HCT116 (cell line): ENCODE results near the gene ALKBH2. TPM values are rescaled to one million over a fixed set of nuclear protein-coding genes. Genes with fewer than 3 reads are reported as not detected.

Source experiments
- ATAC-seq: fragments of 200-7000 bp; cut with Tn5 transposase; 2 replicates; pipeline ENCODE4 v1.9.1; 2020; ENCODE audit warnings: mild to moderate bottlenecking, moderate library complexity
- BruUV-seq: library from RNA; stranded (reverse); fragments of 400-500 nt; replicated peaks from 2 replicates; lab custom pipeline; 2021; lab: Mats Ljungman, UMichigan
- CTCF ChIA-PET: fragments of 300-600 bp; sonication (Branson Sonifier 250); formaldehyde crosslinking; loops from one replicate; lab custom pipeline; 2021; ENCODE audit warnings: antibody characterized with exemption; lab: Charles Lee
- POLR2A ChIA-PET: fragments of 300-600, 350-600 bp; sonication (Branson Sonifier 250); formaldehyde crosslinking; loops from one replicate; lab custom pipeline; 2021; ENCODE audit warnings: antibody characterized with exemption; lab: Charles Lee
- RAD21 ChIA-PET, 2 experiments: fragments of 300-600 bp; sonication (Branson Sonifier 250); formaldehyde crosslinking; loops; one replicate each; lab custom pipeline; 2023; ENCODE audit warnings: low total read pairs in 2 of 2; ENCODE audit not compliant: uncharacterized antibody in 2 of 2, unreplicated experiment in 2 of 2, low non-redundant PET in 1 of 2; lab: Charles Lee
- DNase-seq: peaks from one replicate; pipeline ENCODE4 v3.0.0-alpha.2; 2010; ENCODE audit warnings: low read depth, low spot score
- H2AFZ ChIP-seq: fragments of 200-600 bp; shearing (Covaris generic), sonication (generic); 2 replicates; pipeline ENCODE4 v1.6.1; 2017; ENCODE audit warnings: low read depth, mixed run types, mixed read lengths, antibody characterized with exemption, low read length; ENCODE audit not compliant: poor library complexity, severe bottlenecking
- H3K27ac ChIP-seq: 2 replicates; pipeline ENCODE4 v1.5.1; 2012; ENCODE audit warnings: low read depth, low read length
- H3K27me3 ChIP-seq: fragments of 200-600 bp; sonication (generic); 2 replicates; pipeline ENCODE4 v1.6.1; 2016; ENCODE audit warnings: mixed run types, low read length, mixed read lengths; ENCODE audit not compliant: insufficient read depth
- H3K36me3 ChIP-seq, 2 experiments: fragments of 200-500 bp in 1 of 2; fragments of 200-600 bp in 1 of 2; sonication (Bioruptor generic) in 1 of 2; sonication (generic) in 1 of 2; 2 replicates each; pipeline versions ENCODE4 v1.5.1 to v1.6.1; 2014 to 2016; ENCODE audit warnings: low read length in 2 of 2, inconsistent platforms in 1 of 2, mixed read lengths in 1 of 2, mixed run types in 1 of 2; ENCODE audit not compliant: insufficient read depth in 2 of 2, control insufficient read depth in 1 of 2
- H3K4me1 ChIP-seq, 2 experiments: fragments of 200-600 bp in 1 of 2; sonication (generic) in 1 of 2; 2 replicates each; pipeline versions ENCODE4 v1.5.1 to v1.6.1; 2012 to 2017; ENCODE audit warnings: low read length in 2 of 2, inconsistent platforms in 1 of 2, mild to moderate bottlenecking in 1 of 2, mixed read lengths in 1 of 2, mixed run types in 1 of 2, moderate library complexity in 1 of 2; ENCODE audit not compliant: insufficient read depth in 2 of 2, control insufficient read depth in 1 of 2
- H3K4me2 ChIP-seq: fragments of 200-600 bp; sonication (generic); 2 replicates; pipeline ENCODE4 v1.6.1; 2017; ENCODE audit warnings: mixed run types, low read length, mixed read lengths
- H3K4me3 ChIP-seq, 2 experiments: fragments of 200-600 bp in 1 of 2; sonication (generic) in 1 of 2; replicated peaks in 1 of 2; 2 replicates each; pipeline ENCODE4 v1.5.1; 2011 to 2016; ENCODE audit warnings: low read length in 2 of 2, control low read depth in 1 of 2, low read depth in 1 of 2, mild to moderate bottlenecking in 1 of 2, mixed read lengths in 1 of 2, mixed run types in 1 of 2
- H3K79me2 ChIP-seq: fragments of 200-600 bp; sonication (generic); 2 replicates; pipeline ENCODE4 v1.6.1; 2017; ENCODE audit warnings: mild to moderate bottlenecking, mixed run types, low read length, moderate library complexity, mixed read lengths; ENCODE audit not compliant: insufficient read depth
- H3K9ac ChIP-seq: fragments of 200-600 bp; sonication (generic); 2 replicates; pipeline ENCODE4 v1.6.1; 2016; ENCODE audit warnings: low read length, mixed read lengths
- H3K9me2 ChIP-seq: fragments of 200-600 bp; sonication (generic), shearing (Covaris generic); 2 replicates; pipeline ENCODE4 v1.6.1; 2017; ENCODE audit warnings: mixed run types, mild to moderate bottlenecking, moderate library complexity; ENCODE audit not compliant: insufficient read depth
- H3K9me3 ChIP-seq, 2 experiments: fragments of 200-500 bp in 1 of 2; fragments of 200-600 bp in 1 of 2; sonication (Bioruptor generic) in 1 of 2; sonication (generic) in 1 of 2; 2 replicates each; pipeline ENCODE4 v1.6.1; 2014 to 2017; ENCODE audit warnings: low read length in 2 of 2, mixed read lengths in 2 of 2, inconsistent platforms in 1 of 2, low read depth in 1 of 2, mild to moderate bottlenecking in 1 of 2, mixed run types in 1 of 2, moderate library complexity in 1 of 2; ENCODE audit not compliant: control insufficient read depth in 1 of 2, insufficient read depth in 1 of 2
- H4K20me1 ChIP-seq: fragments of 200-600 bp; sonication (generic), shearing (Covaris generic); 2 replicates; pipeline ENCODE4 v1.6.1; 2017; ENCODE audit warnings: mixed run types, mild to moderate bottlenecking, moderate library complexity; ENCODE audit not compliant: insufficient read depth
- CBX3 ChIP-seq: IDR thresholded peaks from 2 replicates; pipeline ENCODE4 v1.6.1; 2012; ENCODE audit warnings: low read depth
- CEBPB ChIP-seq: IDR thresholded peaks from 2 replicates; pipeline ENCODE4 v1.6.1; 2012; ENCODE audit warnings: low read depth
- EGR1 ChIP-seq: IDR thresholded peaks from 2 replicates; pipeline ENCODE4 v1.6.1; 2012; ENCODE audit warnings: low read depth
- ELF1 ChIP-seq: IDR thresholded peaks from 2 replicates; pipeline ENCODE4 v1.6.1; 2012; ENCODE audit warnings: low read depth, borderline replicate concordance
- EZH2 ChIP-seq: fragments of 200-600 bp; sonication (generic); IDR thresholded peaks from 2 replicates; pipeline ENCODE4 v1.6.1; 2017; ENCODE audit warnings: antibody characterized with exemption, mixed run types
- EZH2phosphoT487 ChIP-seq: fragments of 200-600 bp; IDR thresholded peaks from 2 replicates; pipeline ENCODE4 v1.6.1; 2018; ENCODE audit warnings: antibody characterized with exemption, borderline replicate concordance
- JUND ChIP-seq: IDR thresholded peaks from 2 replicates; pipeline ENCODE4 v1.6.1; 2012
- POLR2AphosphoS5 ChIP-seq: IDR thresholded peaks from 2 replicates; pipeline ENCODE4 v1.6.1; 2011; ENCODE audit warnings: mild to moderate bottlenecking, low read depth, low read length, moderate library complexity
- SRF ChIP-seq: IDR thresholded peaks from 2 replicates; pipeline ENCODE4 v1.6.1; 2012; ENCODE audit warnings: low read depth
- YY1 ChIP-seq: IDR thresholded peaks from 2 replicates; pipeline ENCODE4 v1.6.1; 2011; ENCODE audit warnings: low read length, low read depth, moderate library complexity, mild to moderate bottlenecking; ENCODE audit not compliant: insufficient replicate concordance; ENCODE audit errors: extremely low read depth
- ZNF274 ChIP-seq: fragments of 200-500 bp; sonication (Bioruptor generic); IDR thresholded peaks from 2 replicates; pipeline ENCODE4 v1.6.1; 2014; ENCODE audit warnings: mild to moderate bottlenecking, low read depth, low read length, inconsistent platforms
- intact Hi-C: fragments of 100-400 bp; cut with micrococcal nuclease; formaldehyde crosslinking; loops from 2 replicates; pipeline ENCODE4 v1.10.0; 2022
- total RNA-seq: library from RNA; stranded (reverse); gene quantifications from one replicate; pipeline ENCODE4 v1.2.1, GENCODE V29; 2021; ENCODE audit not compliant: unreplicated experiment
- TF ChIP-seq, protein P1 (sequence below): IDR thresholded peaks from 2 replicates; pipeline ENCODE4 v1.6.1; 2011; ENCODE audit warnings: mild to moderate bottlenecking, low read length, moderate library complexity; ENCODE audit not compliant: insufficient replicate concordance; ENCODE audit errors: extremely low read depth
- TF ChIP-seq, protein P2 (sequence below), 3 experiments: fragments of 200-600 bp in 1 of 3; sonication (generic) in 1 of 3; IDR thresholded peaks in 2 of 3; conservative IDR thresholded peaks in 1 of 3; 2 replicates each; pipeline ENCODE4 v1.5.1; 2012 to 2017; ENCODE audit warnings: low read depth in 2 of 3, low read length in 2 of 3, antibody characterized with exemption in 1 of 3, borderline replicate concordance in 1 of 3, control low read depth in 1 of 3, mild to moderate bottlenecking in 1 of 3, mixed read lengths in 1 of 3, mixed run types in 1 of 3, moderate library complexity in 1 of 3; ENCODE audit not compliant: insufficient read depth in 1 of 3

Gene ALKBH2
- total RNA-seq, 1 experiment from 2014 or later, result 35.8 TPM

GRCh38 chr12:109069307-109070271 lies 23.7 kb downstream of the ALKBH2 start:
- H3K4me1 ChIP-seq, result no peaks in the 10 kb centered on the region
- no peaks in the 10 kb centered on the region for H3K9me2 ChIP-seq
- intact Hi-C loops, result no loop called here
- ChIA-PET CTCF (interaction anchor here (1.1 kb wide), 1 partner anchor 15 kb away, joined by 3 read pairs; no protein-coding TSS in a partner anchor), POLR2A (no interaction called here), RAD21 (no interaction called here)
- no peaks in the 10 kb centered on the region for H4K20me1 ChIP-seq
- TF ChIP-seq CBX3 (no peak), EZH2phosphoT487 (no peak), ZNF274 (no peak), YY1 (no peak), CEBPB (no peak), POLR2AphosphoS5 (no peak), EZH2 (no peak), JUND (no peak), ELF1 (no peak), EGR1 (no peak), SRF (no peak)
- TF ChIP-seq, protein P1, sequence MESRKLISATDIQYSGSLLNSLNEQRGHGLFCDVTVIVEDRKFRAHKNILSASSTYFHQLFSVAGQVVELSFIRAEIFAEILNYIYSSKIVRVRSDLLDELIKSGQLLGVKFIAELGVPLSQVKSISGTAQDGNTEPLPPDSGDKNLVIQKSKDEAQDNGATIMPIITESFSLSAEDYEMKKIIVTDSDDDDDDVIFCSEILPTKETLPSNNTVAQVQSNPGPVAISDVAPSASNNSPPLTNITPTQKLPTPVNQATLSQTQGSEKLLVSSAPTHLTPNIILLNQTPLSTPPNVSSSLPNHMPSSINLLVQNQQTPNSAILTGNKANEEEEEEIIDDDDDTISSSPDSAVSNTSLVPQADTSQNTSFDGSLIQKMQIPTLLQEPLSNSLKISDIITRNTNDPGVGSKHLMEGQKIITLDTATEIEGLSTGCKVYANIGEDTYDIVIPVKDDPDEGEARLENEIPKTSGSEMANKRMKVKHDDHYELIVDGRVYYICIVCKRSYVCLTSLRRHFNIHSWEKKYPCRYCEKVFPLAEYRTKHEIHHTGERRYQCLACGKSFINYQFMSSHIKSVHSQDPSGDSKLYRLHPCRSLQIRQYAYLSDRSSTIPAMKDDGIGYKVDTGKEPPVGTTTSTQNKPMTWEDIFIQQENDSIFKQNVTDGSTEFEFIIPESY, result no peak
- TF ChIP-seq, protein P2, sequence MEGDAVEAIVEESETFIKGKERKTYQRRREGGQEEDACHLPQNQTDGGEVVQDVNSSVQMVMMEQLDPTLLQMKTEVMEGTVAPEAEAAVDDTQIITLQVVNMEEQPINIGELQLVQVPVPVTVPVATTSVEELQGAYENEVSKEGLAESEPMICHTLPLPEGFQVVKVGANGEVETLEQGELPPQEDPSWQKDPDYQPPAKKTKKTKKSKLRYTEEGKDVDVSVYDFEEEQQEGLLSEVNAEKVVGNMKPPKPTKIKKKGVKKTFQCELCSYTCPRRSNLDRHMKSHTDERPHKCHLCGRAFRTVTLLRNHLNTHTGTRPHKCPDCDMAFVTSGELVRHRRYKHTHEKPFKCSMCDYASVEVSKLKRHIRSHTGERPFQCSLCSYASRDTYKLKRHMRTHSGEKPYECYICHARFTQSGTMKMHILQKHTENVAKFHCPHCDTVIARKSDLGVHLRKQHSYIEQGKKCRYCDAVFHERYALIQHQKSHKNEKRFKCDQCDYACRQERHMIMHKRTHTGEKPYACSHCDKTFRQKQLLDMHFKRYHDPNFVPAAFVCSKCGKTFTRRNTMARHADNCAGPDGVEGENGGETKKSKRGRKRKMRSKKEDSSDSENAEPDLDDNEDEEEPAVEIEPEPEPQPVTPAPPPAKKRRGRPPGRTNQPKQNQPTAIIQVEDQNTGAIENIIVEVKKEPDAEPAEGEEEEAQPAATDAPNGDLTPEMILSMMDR (IDR thresholded peaks at IDR 0.05 in 2 of 3, conservative IDR thresholded peaks at IDR 0.05 in 1 of 3; ENCODE audit: borderline replicate concordance in 1 of 3, insufficient read depth in 1 of 3, low read depth in 2 of 3, low read length in 2 of 3), result no peak
- DNase-seq (no peak), ATAC-seq (no peak)
- H3K79me2 ChIP-seq, result no peaks in the 10 kb centered on the region
- no TSS peak for BruUV-seq
- no peaks in the 10 kb centered on the region for H3K9me3 ChIP-seq
- no peak overlapping the region for H3K4me3 ChIP-seq
- H3K36me3 ChIP-seq, result 0 out of 4 replicates have a peak, but pooled peaks cover 0 to 3% of the 10 kb centered on the region in 2 experiments
- no peak overlapping the region for H3K4me2 ChIP-seq
- no peak overlapping the region for H3K27ac ChIP-seq
- H2AFZ ChIP-seq, result no peak overlapping the region
- no peak overlapping the region for H3K9ac ChIP-seq
- no peaks in the 10 kb centered on the region for H3K27me3 ChIP-seq
